Activated naive CD4-positive, alpha-beta T cell (primary cell): ENCODE measurements around the gene DENND6A.
"Not testable (repeated sequence)": the region's sequence is repeated elsewhere in the genome, so short reads cannot be mapped to it uniquely, and the experiment has no call there.

Experiments used
- DNase-seq, 4 experiments: peaks; one replicate each; lab custom pipeline; 2025; lab: John Stamatoyannopoulos, UW

Gene DENND6A, protein sequence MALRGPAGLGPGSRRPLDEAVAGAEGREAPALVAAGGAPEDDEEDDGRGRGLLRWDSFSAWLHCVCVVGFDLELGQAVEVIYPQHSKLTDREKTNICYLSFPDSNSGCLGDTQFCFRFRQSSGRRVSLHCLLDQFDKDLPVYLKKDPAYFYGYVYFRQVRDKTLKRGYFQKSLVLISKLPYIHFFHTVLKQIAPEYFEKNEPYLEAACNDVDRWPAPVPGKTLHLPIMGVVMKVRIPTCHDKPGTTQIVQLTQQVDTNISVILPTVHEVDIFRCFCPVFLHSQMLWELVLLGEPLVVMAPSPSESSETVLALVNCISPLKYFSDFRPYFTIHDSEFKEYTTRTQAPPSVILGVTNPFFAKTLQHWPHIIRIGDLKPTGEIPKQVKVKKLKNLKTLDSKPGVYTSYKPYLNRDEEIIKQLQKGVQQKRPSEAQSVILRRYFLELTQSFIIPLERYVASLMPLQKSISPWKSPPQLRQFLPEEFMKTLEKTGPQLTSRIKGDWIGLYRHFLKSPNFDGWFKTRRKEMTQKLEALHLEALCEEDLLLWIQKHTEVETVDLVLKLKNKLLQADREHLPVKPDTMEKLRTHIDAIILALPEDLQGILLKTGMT

DNA sequence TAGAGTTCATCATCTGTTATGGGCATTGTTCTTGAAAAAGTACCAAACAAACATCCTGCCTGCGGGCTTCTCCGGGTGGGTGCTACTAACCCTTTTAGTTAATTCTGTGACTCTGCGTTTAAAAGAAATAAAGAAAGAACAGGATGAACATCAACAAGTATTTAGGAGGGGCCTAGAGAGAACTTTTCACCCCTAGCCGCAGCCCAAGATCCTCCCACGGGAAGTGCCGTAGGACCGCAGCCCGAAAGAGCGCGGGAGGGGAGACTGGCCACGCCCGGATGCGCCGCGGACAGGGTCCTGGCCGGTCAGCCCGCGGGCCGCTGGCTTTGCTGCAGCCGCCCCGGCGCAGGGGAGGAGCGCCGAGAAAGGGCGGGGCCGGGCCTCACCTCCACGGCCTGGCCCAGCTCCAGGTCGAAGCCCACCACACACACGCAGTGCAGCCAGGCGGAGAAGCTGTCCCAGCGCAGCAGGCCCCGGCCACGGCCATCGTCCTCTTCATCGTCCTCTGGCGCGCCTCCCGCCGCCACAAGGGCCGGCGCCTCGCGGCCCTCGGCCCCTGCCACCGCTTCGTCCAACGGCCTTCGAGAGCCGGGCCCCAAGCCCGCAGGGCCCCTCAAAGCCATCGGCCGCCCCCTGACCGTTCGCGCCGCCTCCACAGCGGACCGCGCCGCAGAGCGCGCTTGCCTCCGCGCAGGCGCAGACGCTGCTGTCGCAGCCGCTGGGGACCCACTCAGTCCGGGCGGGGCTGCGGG lies at the start of gene DENND6A:
Gene DENND6A (minus strand): TSS at position 682 of the 752 bp plus-strand sequence. CDS start 59 bp downstream, at position 623.
- DNase-seq: peak; percentile 83 to 96 (median 88)

DNA sequence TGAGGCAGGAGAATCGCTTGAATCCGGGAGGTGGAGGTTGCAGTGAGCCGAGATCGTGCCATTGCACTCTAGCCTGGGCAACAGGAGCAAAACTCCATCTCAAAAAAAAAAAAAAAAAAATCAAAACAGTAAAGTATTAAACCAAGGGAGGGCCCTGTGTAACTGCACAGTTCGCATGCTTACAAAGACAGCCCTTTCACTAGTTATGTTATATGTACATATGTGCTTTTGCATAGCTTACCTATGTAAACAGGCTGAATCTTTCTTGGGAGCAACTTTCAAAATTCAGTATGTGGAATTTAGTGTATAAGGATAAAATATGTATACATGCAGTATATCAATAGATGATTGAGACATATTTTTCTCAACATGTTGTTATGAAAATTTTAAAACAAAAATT lies 47.1 kb upstream of the DENND6A start:
- no peak for DNase-seq

DNA sequence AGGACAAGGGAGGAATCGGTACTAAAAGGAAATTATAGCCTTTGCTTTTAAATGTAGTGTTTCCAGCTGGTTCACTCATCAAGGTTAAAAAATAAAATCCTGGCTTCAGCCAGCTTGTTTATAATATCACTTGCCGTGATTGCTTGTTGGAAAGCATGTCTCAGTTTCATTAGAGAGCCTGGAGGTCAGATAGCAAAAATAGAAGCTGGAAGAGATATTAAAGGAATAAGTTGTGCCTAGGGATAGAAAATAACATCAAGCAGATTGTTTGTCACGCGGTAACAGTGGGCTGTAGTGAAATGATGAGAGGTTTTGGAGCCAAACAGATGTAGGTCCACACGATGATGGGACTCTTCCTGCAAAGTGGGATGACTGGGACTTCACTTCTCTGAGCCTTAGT lies 45.5 kb upstream of the DENND6A start:
- no peak for DNase-seq

DNA sequence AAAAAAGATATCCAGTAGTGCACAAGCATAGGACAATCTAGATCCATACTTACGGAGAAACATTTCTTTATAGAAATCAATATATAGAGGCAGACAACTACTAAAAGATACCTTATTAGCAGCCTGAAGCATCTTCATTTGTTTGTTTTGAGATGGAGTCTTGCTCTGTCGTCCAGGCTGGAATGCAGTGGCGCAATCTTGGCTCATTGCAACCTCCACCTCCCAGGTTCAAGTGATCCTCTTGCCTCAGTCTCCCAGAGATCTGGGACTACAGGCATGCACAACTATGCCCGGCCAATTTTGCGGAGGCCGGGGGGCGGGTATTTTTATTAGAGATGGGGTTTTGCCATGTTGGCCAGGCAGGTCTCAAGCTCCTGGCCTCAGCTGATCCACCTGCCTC lies 45.0 kb upstream of the DENND6A start:
- no peak for DNase-seq

DNA sequence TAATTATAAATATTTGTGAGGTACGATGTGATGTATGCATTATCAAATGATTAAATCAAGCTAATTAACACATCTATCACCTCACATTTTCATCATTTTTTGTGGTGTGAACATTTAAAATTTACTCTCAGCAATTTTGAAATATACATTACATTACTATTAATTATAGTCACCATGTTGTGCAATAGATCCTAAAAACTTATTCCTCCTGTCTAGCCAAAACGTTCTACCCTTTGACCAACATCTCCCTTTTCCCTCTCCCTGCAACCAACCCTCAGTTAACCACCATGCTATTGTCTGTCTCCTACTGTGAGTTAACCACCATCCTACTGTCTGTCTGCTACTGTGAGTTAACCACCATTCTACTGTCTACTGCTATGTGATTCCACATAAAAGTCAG lies 42.5 kb upstream of the DENND6A start:
- DNase-seq: no peak

DNA sequence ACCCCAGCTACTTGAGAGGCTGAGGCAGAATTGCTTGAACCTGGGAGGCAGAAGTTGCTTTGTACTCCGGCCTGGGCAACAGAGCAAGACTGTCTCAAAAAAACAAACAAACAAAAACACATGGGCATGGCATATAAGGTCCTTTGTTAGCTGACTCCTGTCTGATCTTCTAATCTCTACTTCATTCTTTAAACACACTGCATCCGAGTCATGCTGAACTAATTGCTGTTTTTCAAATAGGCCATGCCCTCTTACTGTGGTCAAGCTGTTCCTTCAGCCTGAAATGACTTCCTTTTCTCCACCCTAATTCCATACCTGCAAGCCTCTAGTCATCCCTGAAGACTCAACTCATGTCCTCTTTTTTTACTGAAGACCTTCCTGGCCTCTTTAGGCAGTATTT lies 40.9 kb upstream of the DENND6A start:
- DNase-seq: no peak

DNA sequence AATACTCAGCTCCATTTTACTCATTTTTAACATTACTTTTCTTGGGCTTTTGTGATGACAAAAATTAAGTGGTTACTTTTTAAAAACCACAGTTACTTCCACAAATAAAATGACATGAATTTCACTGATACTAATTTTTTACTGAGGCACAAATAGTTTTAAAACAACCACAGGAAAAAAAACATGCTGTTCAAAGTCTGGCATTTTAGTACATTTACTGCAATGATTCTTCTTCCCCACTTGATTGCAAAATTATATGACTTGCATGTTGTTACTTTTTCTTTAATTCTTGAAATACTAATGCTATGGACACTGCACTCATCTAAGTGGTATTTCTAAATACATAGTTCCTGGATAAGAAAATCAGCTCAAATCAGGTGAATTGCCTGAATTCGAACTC lies 38.4 kb upstream of the DENND6A start:
- no peak for DNase-seq

DNA sequence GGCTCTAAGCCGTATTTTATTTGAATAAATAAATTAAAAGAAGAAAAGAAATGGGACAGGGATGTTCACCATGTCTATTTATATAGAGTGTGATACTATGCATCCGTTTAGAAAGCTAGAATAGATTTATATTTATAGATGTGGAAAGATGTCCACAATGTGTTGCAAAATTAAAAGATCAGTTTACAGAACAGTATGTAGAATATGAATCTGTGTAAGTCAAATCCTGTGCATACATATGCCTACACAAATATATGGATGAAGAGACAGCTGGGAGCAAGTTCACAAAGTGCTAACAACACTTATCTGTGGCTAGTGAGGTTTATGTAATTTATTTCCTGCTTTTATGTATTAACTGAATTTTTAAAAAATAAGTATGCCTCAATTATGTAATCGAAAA lies 37.8 kb upstream of the DENND6A start:
- DNase-seq: no peak

DNA sequence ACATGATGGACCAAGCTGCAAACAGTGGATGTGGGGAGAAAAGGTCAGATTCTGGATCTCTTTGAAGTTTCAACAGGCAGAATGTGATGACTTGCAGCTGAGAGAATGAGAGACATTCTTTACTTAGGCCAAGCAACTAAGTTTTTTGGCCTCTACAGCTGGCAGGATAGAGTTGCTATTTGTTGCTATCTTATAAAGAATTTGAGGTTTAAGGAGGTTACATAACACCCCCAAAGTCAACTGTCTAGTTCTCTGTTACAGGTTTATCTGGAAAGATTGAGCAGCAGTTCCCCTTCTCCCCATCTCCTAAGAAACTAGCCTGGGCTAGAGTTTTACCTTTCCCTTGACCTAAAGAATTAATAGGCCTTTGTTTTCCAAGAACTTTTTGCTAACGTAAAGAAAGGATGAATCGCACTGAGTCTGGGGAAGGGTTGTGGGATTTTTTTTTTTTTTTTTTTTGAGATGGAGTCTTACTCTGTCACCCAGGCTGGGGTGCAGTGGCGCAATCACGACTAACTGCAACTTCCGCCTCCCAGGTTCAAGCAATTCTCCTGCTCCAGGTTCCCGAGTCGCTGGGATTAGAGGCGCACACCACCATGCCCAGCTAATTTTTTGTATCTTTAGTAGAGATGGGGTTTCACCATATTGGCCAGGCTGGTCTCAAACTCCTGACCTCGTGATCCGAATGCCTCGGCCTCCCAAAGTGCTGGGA lies 36.6 kb upstream of the DENND6A start:
- DNase-seq: no peak

DNA sequence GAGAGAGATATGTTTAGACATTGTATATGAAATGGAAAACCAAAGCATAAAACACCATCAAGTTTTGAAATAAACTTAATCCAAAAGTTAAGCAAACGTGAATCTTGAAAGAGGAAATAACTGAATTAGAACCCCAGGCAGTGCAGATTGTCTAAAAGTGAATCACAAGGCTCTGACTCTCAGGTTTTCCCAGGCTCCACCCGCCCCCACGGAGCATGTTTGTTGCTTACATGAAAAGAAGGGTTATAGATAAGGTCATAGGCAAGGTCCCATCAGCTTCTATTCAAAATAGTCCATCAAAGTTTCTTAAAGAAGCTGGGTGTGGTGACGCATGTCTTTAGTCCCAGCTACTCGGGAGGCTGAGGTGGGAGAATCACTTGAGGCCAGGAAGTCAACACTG lies 34.2 kb upstream of the DENND6A start:
- no peak for DNase-seq

DNA sequence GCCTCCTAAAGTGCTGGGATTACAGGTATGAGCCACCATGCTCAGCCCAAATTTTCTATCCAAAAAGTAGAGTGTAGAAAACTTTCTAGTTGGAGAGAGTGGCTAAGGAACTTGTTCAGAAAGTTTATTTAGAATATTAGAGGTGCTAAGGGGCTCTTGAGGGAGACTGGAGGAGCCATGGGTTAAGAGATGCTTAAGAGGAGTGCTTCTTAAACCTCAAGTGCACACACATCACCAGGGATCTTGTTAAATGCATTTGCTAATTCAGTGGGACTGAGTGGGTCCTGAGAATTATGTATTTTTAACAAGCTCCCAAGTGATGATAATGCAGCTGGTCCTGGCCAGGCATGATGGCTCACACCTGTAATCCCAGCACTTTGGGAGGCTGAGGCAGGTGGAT lies 33.5 kb upstream of the DENND6A start:
- no peak for DNase-seq

DNA sequence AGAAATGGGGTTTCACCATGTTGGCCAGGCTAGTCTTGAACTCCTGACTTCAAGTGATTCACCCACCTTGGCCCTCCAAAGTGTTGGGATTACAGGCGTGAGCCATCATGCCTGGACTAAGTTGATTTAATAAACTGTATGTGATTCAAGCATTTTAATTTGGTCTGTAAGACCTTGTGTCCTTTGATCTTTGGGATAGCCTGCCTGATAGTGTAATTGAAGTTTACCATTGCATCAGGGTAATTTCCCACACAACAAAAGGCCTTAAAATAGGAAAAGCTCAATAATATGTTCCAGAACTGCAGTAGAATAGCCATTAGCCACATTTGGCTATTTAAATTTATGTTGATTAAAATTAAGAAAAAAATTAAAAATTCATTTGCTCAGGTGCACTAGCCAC lies 25.2 kb upstream of the DENND6A start:
- DNase-seq: no peak

DNA sequence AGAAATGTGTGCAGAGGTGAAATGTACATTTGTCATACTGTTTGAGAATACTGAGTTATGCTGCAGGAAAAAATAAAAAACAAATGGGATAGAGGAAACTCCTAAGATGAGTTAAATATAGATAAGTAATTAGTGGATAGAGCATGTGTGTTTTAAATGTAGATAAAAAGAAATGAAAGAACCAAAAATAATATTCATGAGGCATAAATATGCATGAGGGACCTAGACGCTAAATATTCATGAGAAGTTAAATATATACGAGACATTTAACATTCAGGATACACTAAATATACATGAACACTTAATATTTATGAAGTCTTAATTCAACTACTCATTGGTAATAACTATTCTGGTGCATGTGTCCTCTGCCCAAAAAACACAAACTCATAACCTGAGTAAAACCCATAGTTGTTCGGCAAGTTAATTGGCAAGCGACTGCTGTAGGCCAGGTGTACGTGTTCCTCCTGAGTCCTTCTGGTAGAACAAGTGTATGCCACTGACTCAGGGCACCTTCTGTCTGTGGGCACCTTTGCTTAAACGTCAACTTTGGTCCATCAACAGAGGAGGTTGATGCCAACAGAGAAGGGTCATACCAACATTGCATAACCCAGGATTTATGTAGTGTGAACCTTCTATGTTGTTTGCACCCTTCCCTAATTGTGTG lies 24.5 kb upstream of the DENND6A start:
- no peak for DNase-seq

DNA sequence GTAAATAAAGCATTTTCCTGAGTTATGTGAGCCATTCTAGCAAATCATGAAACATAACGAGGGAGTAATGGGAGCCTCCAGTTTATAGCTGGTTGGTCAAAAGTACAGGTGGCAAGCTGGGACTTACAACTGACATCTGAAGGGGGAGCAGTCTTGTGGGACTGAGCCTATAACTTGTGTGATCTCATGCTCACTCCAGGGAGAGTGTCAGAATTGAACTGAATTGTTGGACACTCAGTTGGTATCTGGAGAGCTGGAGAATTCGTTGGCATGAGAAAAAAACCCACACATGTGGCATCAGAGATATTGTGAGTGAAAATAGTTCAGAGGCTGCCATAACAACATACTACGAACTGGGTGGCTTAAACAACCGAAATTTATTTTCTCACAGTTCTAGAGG lies 22.8 kb upstream of the DENND6A start:
- no peak for DNase-seq

DNA sequence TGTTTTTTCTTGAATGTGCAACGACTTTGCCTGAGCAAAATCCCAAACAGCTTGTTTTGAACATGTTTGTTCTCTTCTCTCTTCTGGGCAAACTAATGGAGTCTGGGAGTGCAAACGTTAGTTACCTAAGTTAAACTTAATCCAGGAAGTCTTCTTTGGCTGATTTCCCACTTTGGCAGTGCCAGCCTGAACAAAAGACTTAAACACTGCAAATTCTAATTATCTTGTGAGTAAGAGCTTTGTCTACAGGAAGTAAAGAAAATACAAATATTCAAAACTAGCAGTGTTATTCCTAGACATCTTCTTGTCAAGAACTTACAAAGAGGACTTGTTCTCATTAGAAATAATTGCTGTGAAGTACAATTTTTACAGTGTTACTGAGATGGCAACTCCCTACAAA lies 16.7 kb upstream of the DENND6A start:
- no peak for DNase-seq

DNA sequence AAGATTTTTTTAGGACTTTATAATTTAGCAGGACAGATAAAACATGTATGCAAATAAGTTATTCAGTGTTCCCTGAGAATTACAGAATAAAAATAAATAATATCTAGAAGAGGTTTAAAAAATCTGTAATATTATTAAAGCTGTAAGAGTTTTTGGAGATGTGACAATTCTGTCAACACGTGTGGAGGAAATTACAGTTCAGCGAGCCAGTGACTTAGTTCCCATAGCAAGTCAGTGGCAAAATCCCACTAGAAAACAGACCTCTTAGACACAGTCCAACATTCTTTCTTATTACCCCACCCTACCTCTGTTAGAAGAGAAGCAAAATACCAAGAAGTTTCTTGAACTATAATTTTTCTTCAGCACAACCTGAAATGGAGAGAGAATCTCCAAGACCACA lies 16.2 kb upstream of the DENND6A start:
- no peak for DNase-seq

DNA sequence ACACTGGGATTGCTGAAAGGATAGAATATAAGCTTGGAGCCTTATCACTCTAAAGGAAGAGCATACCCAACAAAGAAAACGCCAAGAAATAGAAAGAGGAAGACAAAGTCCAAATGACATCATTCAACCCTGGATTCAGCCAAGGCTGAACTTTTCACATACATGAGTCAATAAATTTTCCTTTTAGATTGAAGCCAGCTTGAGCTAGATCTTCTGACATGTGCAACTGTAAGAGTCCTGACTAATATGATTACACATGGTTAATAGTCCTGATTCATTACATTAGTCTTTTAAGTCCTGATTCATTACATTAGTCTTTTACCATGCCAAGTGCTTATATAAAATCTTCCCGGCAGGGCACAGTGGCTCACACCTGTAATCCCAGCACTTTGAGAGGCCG lies 13.6 kb upstream of the DENND6A start:
- DNase-seq: no peak

DNA sequence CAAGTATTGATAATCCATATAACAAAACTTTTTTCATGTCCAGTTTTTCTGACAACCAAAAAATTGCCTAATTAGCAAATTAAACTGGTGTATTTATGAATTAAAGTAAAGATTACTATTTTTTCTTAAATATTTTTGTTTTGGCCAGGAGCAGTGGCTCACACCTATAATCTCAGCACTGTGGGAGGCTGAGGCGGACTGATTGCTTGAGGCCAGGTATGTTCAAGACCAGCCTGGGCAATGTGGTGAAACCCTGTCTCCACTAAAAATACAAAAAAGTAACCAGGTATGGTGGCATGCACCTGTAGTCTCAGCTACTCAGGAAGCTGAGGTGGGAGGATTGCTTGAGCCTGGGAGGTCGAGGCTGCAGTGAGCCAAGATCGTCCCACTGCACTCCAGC lies 12.5 kb upstream of the DENND6A start:
- not testable (repeated sequence) for DNase-seq

DNA sequence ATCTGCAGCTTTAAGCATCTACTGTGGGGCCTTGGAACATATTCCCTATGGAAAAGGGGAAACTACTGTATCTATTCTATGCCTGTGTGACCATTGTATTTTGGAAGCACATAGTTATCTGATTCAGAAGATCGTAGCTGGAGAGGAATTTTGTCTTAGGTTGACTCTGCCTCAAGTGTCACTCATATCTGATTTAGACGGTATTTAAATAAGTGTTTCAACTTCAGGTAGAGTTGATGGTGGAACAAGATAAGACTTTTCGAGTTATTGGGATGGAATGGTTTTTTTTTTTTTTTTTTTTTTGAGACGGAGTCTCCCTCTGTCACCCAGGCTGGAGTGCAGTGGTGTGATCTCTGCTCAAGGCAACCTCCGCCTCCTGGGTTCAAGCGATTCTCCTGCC lies 8.9 kb upstream of the DENND6A start:
- DNase-seq: no peak

DNA sequence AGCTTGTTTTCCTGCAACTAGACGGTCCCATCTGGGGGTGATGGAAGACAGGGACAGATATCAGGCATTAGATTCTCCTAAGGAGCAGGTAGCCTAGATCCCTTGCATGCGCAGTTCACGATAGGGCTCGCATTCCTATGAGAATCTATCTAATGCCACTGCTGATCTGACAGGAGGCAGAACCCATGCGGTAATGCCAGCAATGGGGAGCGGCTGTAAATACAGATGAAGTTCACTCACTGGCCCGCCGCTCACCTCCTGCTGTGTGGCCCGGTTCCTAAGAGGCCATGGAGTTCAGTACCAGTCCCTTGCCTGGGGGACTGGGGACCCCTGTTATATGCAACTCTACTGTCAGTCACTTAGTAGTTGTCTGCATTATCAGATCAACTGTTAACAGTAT lies 7.9 kb upstream of the DENND6A start:
- DNase-seq: no peak

DNA sequence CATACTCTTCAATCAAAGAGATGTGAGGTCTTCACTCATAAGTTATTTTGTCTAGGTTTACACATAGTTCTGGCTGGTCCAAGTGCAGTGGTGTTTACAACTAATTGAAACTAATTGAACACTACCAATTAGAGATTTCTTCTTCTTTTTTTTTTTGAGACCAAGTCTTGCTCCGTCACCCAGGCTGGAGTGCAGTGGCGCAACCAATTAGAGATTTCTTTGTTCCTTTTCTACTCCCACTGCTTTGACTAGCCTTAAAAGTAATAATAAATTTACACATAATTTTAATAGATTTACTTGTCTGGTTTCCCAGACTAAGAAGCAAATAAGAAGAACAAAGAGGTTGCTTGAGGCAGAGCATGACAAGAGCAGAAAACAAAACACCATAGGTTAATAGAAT lies 6.7 kb upstream of the DENND6A start:
- no peak for DNase-seq

DNA sequence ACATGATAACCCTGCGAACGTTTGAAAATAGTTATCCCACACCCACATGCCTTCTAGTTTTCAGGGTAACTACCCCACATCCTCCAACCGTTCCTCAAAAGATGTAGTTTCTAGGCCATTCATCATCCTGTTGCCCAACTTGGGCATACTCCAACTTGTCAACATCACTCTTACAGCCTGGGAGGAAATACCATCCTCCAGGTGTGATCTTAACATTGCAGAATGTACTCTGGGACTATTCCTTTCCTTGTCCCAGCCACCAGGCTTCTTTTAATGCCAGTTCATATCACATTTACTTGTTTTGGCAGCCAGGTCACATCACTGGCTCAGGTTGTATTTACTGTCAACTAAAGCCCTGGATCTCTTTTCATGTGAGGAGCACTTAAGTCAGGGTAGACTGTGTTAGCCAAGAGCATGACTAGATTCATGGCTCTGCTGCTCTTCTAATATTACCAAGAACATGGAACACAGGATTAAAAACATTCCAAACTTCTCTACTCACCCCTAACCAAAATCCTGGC lies 4.0 kb upstream of the DENND6A start:
- DNase-seq: no peak
